HG03175 (cell line): ENCODE results near the gene SMARCB1.

Experiments
- ATAC-seq: cut with Tn5 transposase; IDR thresholded peaks from one replicate; pipeline ENCODE4 v1.9.1; 2021; ENCODE audit warnings: mild to moderate bottlenecking, moderate library complexity; ENCODE audit not compliant: unreplicated experiment

Gene SMARCB1

GRCh38 chr22:23786752-23787599 is at the start of gene SMARCB1:
TSS of gene SMARCB1 (plus strand) at chr22:23786966. CDS start at chr22:23787170, 204 bp downstream.
- ATAC-seq = peak; percentile 65

- no peak for ATAC-seq
These were observed 49.1 kb upstream of the SMARCB1 start for GRCh38 chr22:23737696-23738095.

- no peak for ATAC-seq
These were observed 44.1 kb upstream of the SMARCB1 start for GRCh38 chr22:23742505-23743264.

- no peak for ATAC-seq
These were observed 43.5 kb upstream of the SMARCB1 start for GRCh38 chr22:23743303-23743705.

- ATAC-seq = no peak
These were observed 42.8 kb upstream of the SMARCB1 start for GRCh38 chr22:23744001-23744400.

- no peak for ATAC-seq
These were observed 42.3 kb upstream of the SMARCB1 start for GRCh38 chr22:23744485-23744884.

- ATAC-seq = no peak
These were observed 41.0 kb upstream of the SMARCB1 start for GRCh38 chr22:23745791-23746190.

GRCh38 chr22:23749841-23750301 is 36.9 kb upstream of the SMARCB1 start:
- ATAC-seq = no peak

- ATAC-seq = no peak
These were observed 36.4 kb upstream of the SMARCB1 start for GRCh38 chr22:23750367-23750713.

GRCh38 chr22:23750714-23751440 is 35.9 kb upstream of the SMARCB1 start, which contains the start of gene ZNF70:
TSS of gene ZNF70 (minus strand) at chr22:23751112. CDS start at chr22:23745140, 5,972 bp downstream.
- ATAC-seq = peak; percentile 77

GRCh38 chr22:23751441-23751996 is 35.2 kb upstream of the SMARCB1 start:
- peak; percentile 16 for ATAC-seq

- ATAC-seq = peak; percentile 34
These were observed 34.6 kb upstream of the SMARCB1 start for GRCh38 chr22:23752090-23752691.

- no peak for ATAC-seq
These were observed 34.0 kb upstream of the SMARCB1 start for GRCh38 chr22:23752750-23753149.

- no peak for ATAC-seq
These were observed 33.4 kb upstream of the SMARCB1 start for GRCh38 chr22:23753385-23753784.

GRCh38 chr22:23754220-23754919 is 32.4 kb upstream of the SMARCB1 start, which contains the start of gene VPREB3:
TSS of gene VPREB3 (minus strand) at chr22:23754425. CDS start at chr22:23754363, 62 bp downstream.
- ATAC-seq = no peak

GRCh38 chr22:23754980-23755636 is 31.7 kb upstream of the SMARCB1 start:
- no peak for ATAC-seq

GRCh38 chr22:23755711-23756110 is 31.1 kb upstream of the SMARCB1 start:
- no peak for ATAC-seq

GRCh38 chr22:23756891-23757290 is 29.9 kb upstream of the SMARCB1 start:
- no peak for ATAC-seq

GRCh38 chr22:23759566-23759965 is 27.2 kb upstream of the SMARCB1 start:
- no peak for ATAC-seq
